ENCODE data around the gene PTPN3. TPM values are rescaled to one million over a fixed set of nuclear protein-coding genes. Genes with fewer than 3 reads are reported as not detected.

PTPN3 gene
- total RNA-seq, 2 experiments from 2014 or later, result not detected

GRCh38 chr9:109329638-109330258, 168.4 kb downstream of the PTPN3 start:
- H3K4me3 ChIP-seq (ENCODE audit: low read depth, low read length, poor library complexity, severe bottlenecking), result no peak overlapping the region
- intact Hi-C loops (cut with micrococcal nuclease; ENCODE audit: unreplicated experiment), result no loop called here
- no peak overlapping the region for H3K27ac ChIP-seq (ENCODE audit: low read depth, low read length, poor library complexity, severe bottlenecking)
- DNase-seq (ENCODE audit: low spot score), result no peak
- no peaks in the 10 kb centered on the region for H3K36me3 ChIP-seq (ENCODE audit: insufficient read depth, low read length)
- no peak for TF ChIP-seq EZH2phosphoT487 (IDR thresholded peaks at IDR 0.05; ENCODE audit: borderline replicate concordance, low read depth, low read length)
- TF ChIP-seq, protein P1, sequence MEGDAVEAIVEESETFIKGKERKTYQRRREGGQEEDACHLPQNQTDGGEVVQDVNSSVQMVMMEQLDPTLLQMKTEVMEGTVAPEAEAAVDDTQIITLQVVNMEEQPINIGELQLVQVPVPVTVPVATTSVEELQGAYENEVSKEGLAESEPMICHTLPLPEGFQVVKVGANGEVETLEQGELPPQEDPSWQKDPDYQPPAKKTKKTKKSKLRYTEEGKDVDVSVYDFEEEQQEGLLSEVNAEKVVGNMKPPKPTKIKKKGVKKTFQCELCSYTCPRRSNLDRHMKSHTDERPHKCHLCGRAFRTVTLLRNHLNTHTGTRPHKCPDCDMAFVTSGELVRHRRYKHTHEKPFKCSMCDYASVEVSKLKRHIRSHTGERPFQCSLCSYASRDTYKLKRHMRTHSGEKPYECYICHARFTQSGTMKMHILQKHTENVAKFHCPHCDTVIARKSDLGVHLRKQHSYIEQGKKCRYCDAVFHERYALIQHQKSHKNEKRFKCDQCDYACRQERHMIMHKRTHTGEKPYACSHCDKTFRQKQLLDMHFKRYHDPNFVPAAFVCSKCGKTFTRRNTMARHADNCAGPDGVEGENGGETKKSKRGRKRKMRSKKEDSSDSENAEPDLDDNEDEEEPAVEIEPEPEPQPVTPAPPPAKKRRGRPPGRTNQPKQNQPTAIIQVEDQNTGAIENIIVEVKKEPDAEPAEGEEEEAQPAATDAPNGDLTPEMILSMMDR (conservative IDR thresholded peaks at IDR 0.05; ENCODE audit: low read length), result no peak
- no peaks in the 10 kb centered on the region for H3K79me2 ChIP-seq (ENCODE audit: insufficient read depth, low read depth, low read length)
- no peaks in the 10 kb centered on the region for H3K9me2 ChIP-seq (ENCODE audit: insufficient read depth, low read length)
- H3K9me3 ChIP-seq (ENCODE audit: low read length), result no peaks in the 10 kb centered on the region
- no peak overlapping the region for H3K4me2 ChIP-seq (ENCODE audit: low read length)
- POLR2A ChIA-PET, result interaction anchor here (0.6 kb wide), 2 partner anchors 137 to 445 kb away, joined by 3 to 5 read pairs; no protein-coding TSS in a partner anchor
- CTCF ChIA-PET (ENCODE audit: unreplicated experiment), result no interaction called here
- H2AFZ ChIP-seq (ENCODE audit: low read length), result no peak overlapping the region
- no TSS peak for BruUV-seq (replicated peaks)
- no peaks in the 10 kb centered on the region for H3K4me1 ChIP-seq (ENCODE audit: insufficient read depth, low read length, poor library complexity, severe bottlenecking)
- H4K20me1 ChIP-seq (ENCODE audit: insufficient read depth, low read length), result no peaks in the 10 kb centered on the region

DNA sequence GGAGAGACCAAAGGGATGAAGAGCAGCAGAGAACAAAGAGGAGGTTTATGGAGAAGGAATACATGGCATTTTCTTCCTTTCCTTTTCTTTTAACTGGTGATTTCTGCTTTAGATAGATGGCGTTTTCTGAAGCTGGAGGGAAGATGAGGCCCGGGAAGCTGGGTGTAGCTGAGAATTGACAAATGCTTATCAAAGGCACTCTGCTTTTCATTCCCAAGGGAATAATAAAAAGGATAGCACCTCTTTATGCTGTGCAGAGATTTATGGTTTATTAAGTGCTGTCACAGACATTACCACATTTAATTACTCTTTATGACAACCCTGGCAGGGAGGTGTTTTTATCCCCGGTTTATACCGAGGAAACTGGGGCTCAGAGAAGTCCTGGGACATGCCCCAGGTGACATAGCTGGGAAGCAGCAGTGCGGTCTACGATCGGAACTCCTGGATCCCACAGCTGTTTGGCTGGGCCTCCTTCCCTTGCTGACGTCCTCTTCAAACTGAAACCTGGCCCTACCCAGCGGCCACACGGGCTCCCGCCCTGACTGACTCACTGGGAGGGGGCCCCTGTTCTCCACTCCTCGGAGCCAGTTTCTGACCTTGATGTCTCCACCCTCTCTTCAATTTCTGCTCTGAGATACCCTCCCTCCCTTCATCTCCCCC, 169.0 kb downstream of the PTPN3 start:
- Histone ChIP-seq H3K4me3 (ENCODE audit: low read depth, low read length, poor library complexity, severe bottlenecking) (no peak overlapping the region), H4K20me1 (ENCODE audit: insufficient read depth, low read length) (no peaks in the 10 kb centered on the region), H3K27ac (ENCODE audit: low read depth, low read length, poor library complexity, severe bottlenecking) (no peak overlapping the region), H3K4me2 (ENCODE audit: low read length) (no peak overlapping the region), H3K9me2 (ENCODE audit: insufficient read depth, low read length) (no peaks in the 10 kb centered on the region), H3K36me3 (ENCODE audit: insufficient read depth, low read length) (no peaks in the 10 kb centered on the region), H3K9me3 (ENCODE audit: low read length) (no peaks in the 10 kb centered on the region), H3K79me2 (ENCODE audit: insufficient read depth, low read depth, low read length) (no peaks in the 10 kb centered on the region), H3K4me1 (ENCODE audit: insufficient read depth, low read length, poor library complexity, severe bottlenecking) (no peaks in the 10 kb centered on the region), H2AFZ (ENCODE audit: low read length) (no peak overlapping the region)
- CTCF ChIA-PET (ENCODE audit: unreplicated experiment), result no interaction called here
- no peak for TF ChIP-seq EZH2phosphoT487 (IDR thresholded peaks at IDR 0.05; ENCODE audit: borderline replicate concordance, low read depth, low read length)
- TF ChIP-seq, protein P1 (conservative IDR thresholded peaks at IDR 0.05; ENCODE audit: low read length), result no peak
- DNase-seq (ENCODE audit: low spot score), result no peak
- intact Hi-C loops (cut with micrococcal nuclease; ENCODE audit: unreplicated experiment), result no loop called here
- POLR2A ChIA-PET, result no interaction called here
- no TSS peak for BruUV-seq (replicated peaks)

Small RNA genes lying within 50 kb of the gene (microRNA-seq; reads per million reads assigned to microRNA genes)
- not detected for gene MIR3927 (ENCODE audit: borderline replicate concordance)

Small RNA genes lying within 50 kb of the gene (small RNA-seq; reads per million reads assigned to genes)
- gene MIR3927, result not detected

Other genes with a start within 250 kb of the PTPN3 start
- 0.49 TPM in 1 of 2 replicates, not detected in the other for gene EPB41L4B, start 177.2 kb downstream of the PTPN3 start, total RNA-seq (2014; rRNA removed; shearing (Covaris generic))
- gene EPB41L4B, start 177.2 kb downstream of the PTPN3 start, total RNA-seq (2022), result 0.11 and 0.29 TPM in 2 replicates